ENCODE data around the gene ZFHX3.

The ZFHX3 gene

GRCh38 chr16:73025856-73026210 is 22.1 kb downstream of the ZFHX3 start:
- DNase-seq (ENCODE audit: low read depth, low spot score): no peak
- no peaks in the 10 kb centered on the region for H3K36me3 ChIP-seq (ENCODE audit: insufficient read depth, low read length)
- H3K9ac ChIP-seq (ENCODE audit: insufficient read length): no peak overlapping the region
- TF ChIP-seq EZH2 (IDR thresholded peaks at IDR 0.05): no peak
- TF ChIP-seq POLR2AphosphoS5 (IDR thresholded peaks at IDR 0.05; ENCODE audit: borderline replicate concordance, low read depth, low read length): no peak
- no peak for TF ChIP-seq FOXP2 (optimal IDR thresholded peaks at IDR 0.05; ENCODE audit: control extremely low read depth, extremely low read length, insufficient read depth)
- H3K9me3 ChIP-seq (ENCODE audit: low read depth, low read length): no peaks in the 10 kb centered on the region
- no peak overlapping the region for H3K27ac ChIP-seq
- H3K4me3 ChIP-seq: no peak overlapping the region

- H3K9ac ChIP-seq (ENCODE audit: insufficient read length): no peak overlapping the region
- no peak overlapping the region for H3K27ac ChIP-seq
- no peak overlapping the region for H3K4me3 ChIP-seq
- no peak for DNase-seq (ENCODE audit: low read depth, low spot score)
- H3K36me3 ChIP-seq (ENCODE audit: insufficient read depth, low read length): no peaks in the 10 kb centered on the region
- no peaks in the 10 kb centered on the region for H3K9me3 ChIP-seq (ENCODE audit: low read depth, low read length)
- TF ChIP-seq FOXP2 (optimal IDR thresholded peaks at IDR 0.05; ENCODE audit: control extremely low read depth, extremely low read length, insufficient read depth): no peak
- no peak for TF ChIP-seq POLR2AphosphoS5 (IDR thresholded peaks at IDR 0.05; ENCODE audit: borderline replicate concordance, low read depth, low read length)
- no peak for TF ChIP-seq EZH2 (IDR thresholded peaks at IDR 0.05)
Measured at GRCh38 chr16:73025151-73025855, 22.6 kb downstream of the ZFHX3 start.

GRCh38 chr16:73024571-73025105 is 23.3 kb downstream of the ZFHX3 start:
- no peak for DNase-seq (ENCODE audit: low read depth, low spot score)
- Histone ChIP-seq H3K9me3 (ENCODE audit: low read depth, low read length) (no peaks in the 10 kb centered on the region), H3K9ac (ENCODE audit: insufficient read length) (no peak overlapping the region), H3K36me3 (ENCODE audit: insufficient read depth, low read length) (no peaks in the 10 kb centered on the region), H3K27ac (no peak overlapping the region), H3K4me3 (no peak overlapping the region)
- TF ChIP-seq POLR2AphosphoS5 (IDR thresholded peaks at IDR 0.05; ENCODE audit: borderline replicate concordance, low read depth, low read length): no peak
- TF ChIP-seq FOXP2 (optimal IDR thresholded peaks at IDR 0.05; ENCODE audit: control extremely low read depth, extremely low read length, insufficient read depth): no peak
- TF ChIP-seq EZH2 (IDR thresholded peaks at IDR 0.05): no peak

GRCh38 chr16:73023752-73024570 is 24.0 kb downstream of the ZFHX3 start:
- DNase-seq (ENCODE audit: low read depth, low spot score): no peak
- Histone ChIP-seq H3K9ac (ENCODE audit: insufficient read length) (no peak overlapping the region), H3K9me3 (ENCODE audit: low read depth, low read length) (no peaks in the 10 kb centered on the region), H3K27ac (no peak overlapping the region), H3K4me3 (no peak overlapping the region), H3K36me3 (ENCODE audit: insufficient read depth, low read length) (no peaks in the 10 kb centered on the region)
- no peak for TF ChIP-seq FOXP2 (optimal IDR thresholded peaks at IDR 0.05; ENCODE audit: control extremely low read depth, extremely low read length, insufficient read depth)
- no peak for TF ChIP-seq POLR2AphosphoS5 (IDR thresholded peaks at IDR 0.05; ENCODE audit: borderline replicate concordance, low read depth, low read length)
- TF ChIP-seq EZH2 (IDR thresholded peaks at IDR 0.05): no peak

GRCh38 chr16:73023320-73023719 is 24.6 kb downstream of the ZFHX3 start:
- no peaks in the 10 kb centered on the region for H3K36me3 ChIP-seq (ENCODE audit: insufficient read depth, low read length)
- no peak overlapping the region for H3K9ac ChIP-seq (ENCODE audit: insufficient read length)
- no peaks in the 10 kb centered on the region for H3K9me3 ChIP-seq (ENCODE audit: low read depth, low read length)
- TF ChIP-seq FOXP2 (optimal IDR thresholded peaks at IDR 0.05; ENCODE audit: control extremely low read depth, extremely low read length, insufficient read depth) (no peak), POLR2AphosphoS5 (IDR thresholded peaks at IDR 0.05; ENCODE audit: borderline replicate concordance, low read depth, low read length) (no peak), EZH2 (IDR thresholded peaks at IDR 0.05) (no peak)
- no peak for DNase-seq (ENCODE audit: low read depth, low spot score)
- H3K27ac ChIP-seq: no peak overlapping the region
- no peak overlapping the region for H3K4me3 ChIP-seq

GRCh38 chr16:73022534-73022933 is 25.4 kb downstream of the ZFHX3 start:
- no peaks in the 10 kb centered on the region for H3K36me3 ChIP-seq (ENCODE audit: insufficient read depth, low read length)
- H3K4me3 ChIP-seq: no peak overlapping the region
- DNase-seq (ENCODE audit: low read depth, low spot score): no peak
- H3K9ac ChIP-seq (ENCODE audit: insufficient read length): no peak overlapping the region
- TF ChIP-seq EZH2 (IDR thresholded peaks at IDR 0.05) (no peak), POLR2AphosphoS5 (IDR thresholded peaks at IDR 0.05; ENCODE audit: borderline replicate concordance, low read depth, low read length) (no peak), FOXP2 (optimal IDR thresholded peaks at IDR 0.05; ENCODE audit: control extremely low read depth, extremely low read length, insufficient read depth) (no peak)
- H3K9me3 ChIP-seq (ENCODE audit: low read depth, low read length): no peaks in the 10 kb centered on the region
- H3K27ac ChIP-seq: no peak overlapping the region

GRCh38 chr16:73021866-73022495 is 25.9 kb downstream of the ZFHX3 start:
- DNase-seq (ENCODE audit: low read depth, low spot score): no peak
- no peak for TF ChIP-seq EZH2 (IDR thresholded peaks at IDR 0.05)
- TF ChIP-seq FOXP2 (optimal IDR thresholded peaks at IDR 0.05; ENCODE audit: control extremely low read depth, extremely low read length, insufficient read depth): no peak
- TF ChIP-seq POLR2AphosphoS5 (IDR thresholded peaks at IDR 0.05; ENCODE audit: borderline replicate concordance, low read depth, low read length): no peak
- no peaks in the 10 kb centered on the region for H3K36me3 ChIP-seq (ENCODE audit: insufficient read depth, low read length)
- H3K27ac ChIP-seq: no peak overlapping the region
- H3K9me3 ChIP-seq (ENCODE audit: low read depth, low read length): no peaks in the 10 kb centered on the region
- H3K4me3 ChIP-seq: no peak overlapping the region
- no peak overlapping the region for H3K9ac ChIP-seq (ENCODE audit: insufficient read length)

- H3K4me3 ChIP-seq: no peak overlapping the region
- no peaks in the 10 kb centered on the region for H3K9me3 ChIP-seq (ENCODE audit: low read depth, low read length)
- no peak overlapping the region for H3K27ac ChIP-seq
- no peaks in the 10 kb centered on the region for H3K36me3 ChIP-seq (ENCODE audit: insufficient read depth, low read length)
- H3K9ac ChIP-seq (ENCODE audit: insufficient read length): no peak overlapping the region
- DNase-seq (ENCODE audit: low read depth, low spot score): no peak
- TF ChIP-seq EZH2 (IDR thresholded peaks at IDR 0.05) (no peak), FOXP2 (optimal IDR thresholded peaks at IDR 0.05; ENCODE audit: control extremely low read depth, extremely low read length, insufficient read depth) (no peak), POLR2AphosphoS5 (IDR thresholded peaks at IDR 0.05; ENCODE audit: borderline replicate concordance, low read depth, low read length) (no peak)
Measured at GRCh38 chr16:73020409-73020884, 27.5 kb downstream of the ZFHX3 start.

Measured in SK-N-MC (cell line).